ENCODE measurements around the gene SNRNP48.

SNRNP48 gene

GRCh38 chr6:7604003-7604402 is 14.0 kb downstream of the SNRNP48 start:
- no peak for DNase-seq

GRCh38 chr6:7604506-7604905 is 14.5 kb downstream of the SNRNP48 start:
- DNase-seq: no peak

DNA sequence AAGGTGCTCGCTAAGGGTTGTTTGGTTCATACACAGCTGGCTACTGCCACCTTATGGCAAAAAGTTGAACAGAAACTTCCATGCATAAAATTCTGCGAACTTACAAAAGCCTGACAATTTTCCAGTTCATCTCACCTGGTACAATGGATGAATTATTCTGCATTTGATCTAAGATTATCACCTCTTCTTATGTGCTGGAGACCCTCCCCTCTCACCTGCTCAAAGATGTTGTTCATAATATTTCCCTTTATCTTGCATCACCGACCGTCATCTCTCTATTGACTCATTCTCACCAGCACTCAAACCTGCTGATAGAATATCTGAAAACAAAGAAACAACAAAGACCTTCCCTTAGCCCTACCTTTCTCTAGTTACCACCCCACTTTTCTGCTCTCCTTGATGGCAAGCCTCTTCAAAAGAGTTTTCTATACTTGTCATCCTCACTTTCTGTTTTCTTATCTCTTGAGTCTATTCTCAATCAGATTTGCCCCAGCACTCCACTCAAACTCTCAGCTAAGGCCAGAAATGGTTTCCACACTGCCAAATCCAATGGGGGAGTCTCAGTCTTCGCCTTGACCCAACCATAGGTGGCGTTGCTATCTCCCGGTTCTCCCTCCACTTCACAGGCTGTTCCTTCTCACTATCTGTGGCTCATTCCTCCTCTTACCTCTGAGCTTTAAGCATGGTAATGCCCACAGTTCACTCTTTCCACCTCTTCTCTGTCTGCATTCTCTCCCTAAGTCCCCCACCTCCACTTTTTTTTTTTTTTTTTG is 25.8 kb downstream of the SNRNP48 start:
- peak; percentile 2 for DNase-seq

GRCh38 chr6:7617801-7618764 is 28.1 kb downstream of the SNRNP48 start:
- DNase-seq: no peak

DNA sequence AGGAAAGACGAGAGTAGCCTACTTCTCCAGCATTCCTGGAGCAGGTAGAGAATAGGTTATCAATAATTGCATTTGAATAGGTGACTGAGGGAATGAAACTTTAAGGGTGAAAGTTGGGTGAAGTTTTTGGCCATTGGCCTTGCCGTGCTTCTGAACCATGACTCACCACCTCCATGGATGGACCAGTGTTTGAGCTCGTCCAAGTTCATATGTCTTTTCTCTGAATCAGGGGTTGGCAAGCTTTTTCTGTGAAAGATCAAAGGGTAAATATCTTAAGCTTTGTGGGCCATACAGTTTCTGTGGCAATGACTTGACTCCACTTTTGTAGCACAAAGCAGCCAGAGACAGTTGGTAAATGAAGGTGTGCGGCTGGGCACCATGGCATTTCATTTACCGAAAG is 31.8 kb downstream of the SNRNP48 start:
- no peak for DNase-seq

DNA sequence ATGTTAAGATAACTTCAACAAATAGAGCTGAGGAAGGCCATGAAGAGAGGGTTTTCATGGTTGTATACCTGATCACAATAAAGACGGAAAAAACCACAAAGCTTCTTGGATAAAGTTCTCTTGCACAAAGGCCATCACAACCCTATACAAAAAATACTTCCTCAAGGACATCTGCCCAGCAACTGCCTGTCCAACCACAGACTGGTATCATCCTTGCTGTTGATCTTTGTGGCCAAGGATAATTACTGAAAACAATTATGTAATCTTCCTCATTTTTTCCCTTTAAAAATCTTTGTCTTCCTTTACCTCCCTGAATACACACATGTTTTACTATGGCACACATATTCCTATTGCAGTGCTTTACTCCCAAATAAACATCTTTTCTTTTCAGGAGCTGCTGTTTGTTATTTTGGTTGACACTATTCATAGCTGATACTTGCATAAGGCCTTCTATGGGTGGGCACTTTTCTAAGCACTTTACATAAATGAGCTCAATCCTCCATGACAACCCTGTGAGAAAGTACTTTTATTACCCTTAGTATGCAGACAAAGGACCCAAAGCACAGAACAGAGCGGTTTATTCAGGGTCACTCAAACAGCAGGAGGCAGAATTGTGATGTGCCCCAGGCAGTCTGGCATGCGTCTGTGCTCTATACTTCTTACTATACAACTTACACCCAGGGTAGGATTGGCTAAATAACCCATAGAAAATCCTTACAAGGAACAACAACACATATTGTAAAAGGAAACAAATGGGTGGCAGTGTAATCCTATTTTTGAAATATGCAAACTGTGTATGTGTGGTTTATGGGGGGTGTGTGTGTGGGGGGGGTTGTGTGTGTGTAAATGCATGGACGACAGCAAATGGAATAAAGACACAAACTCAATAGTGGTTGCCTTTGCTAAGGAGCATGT is 35.1 kb downstream of the SNRNP48 start:
- no peak for DNase-seq

DNA sequence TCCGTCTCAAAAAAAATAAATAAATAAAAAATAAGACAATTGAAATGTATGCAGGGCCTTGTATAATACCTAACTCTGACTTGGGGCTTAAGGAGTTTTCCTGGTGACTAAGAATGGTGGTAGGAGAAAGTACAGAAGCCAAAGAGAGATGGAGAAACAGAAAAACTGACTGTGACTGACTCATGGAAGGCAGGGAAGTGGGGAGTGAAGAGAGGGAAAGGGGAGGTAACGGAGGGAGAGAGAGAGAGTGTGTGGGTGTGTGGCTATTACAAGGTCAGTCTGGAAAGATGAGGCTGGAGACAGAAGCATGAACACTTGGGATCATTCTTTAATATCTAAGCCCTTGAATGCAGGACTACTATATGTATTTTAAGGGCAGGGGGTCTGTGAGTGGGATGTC is 38.5 kb downstream of the SNRNP48 start:
- DNase-seq: no peak

DNA sequence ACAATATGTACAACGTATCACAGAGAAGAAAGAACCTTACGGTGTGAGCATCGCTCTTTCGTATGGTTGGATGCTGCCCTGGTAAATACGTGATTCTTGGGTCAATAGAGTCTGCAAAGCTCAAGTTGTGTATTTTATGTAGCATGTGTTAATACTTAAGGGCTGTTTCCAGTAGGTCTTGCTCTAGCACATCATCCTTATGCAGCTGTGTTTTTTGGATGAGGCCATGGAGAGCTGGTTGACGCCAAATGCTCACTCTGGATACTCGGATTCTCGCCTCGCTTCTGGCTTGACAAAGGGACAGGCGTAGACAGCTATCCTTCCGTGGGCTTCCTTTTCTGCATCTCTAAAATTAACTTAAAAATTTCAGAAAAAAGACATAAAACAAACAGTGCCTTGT is 38.9 kb downstream of the SNRNP48 start:
- no peak for DNase-seq

- DNase-seq: no peak
Measured at GRCh38 chr6:7629321-7629720, 39.3 kb downstream of the SNRNP48 start.

DNA sequence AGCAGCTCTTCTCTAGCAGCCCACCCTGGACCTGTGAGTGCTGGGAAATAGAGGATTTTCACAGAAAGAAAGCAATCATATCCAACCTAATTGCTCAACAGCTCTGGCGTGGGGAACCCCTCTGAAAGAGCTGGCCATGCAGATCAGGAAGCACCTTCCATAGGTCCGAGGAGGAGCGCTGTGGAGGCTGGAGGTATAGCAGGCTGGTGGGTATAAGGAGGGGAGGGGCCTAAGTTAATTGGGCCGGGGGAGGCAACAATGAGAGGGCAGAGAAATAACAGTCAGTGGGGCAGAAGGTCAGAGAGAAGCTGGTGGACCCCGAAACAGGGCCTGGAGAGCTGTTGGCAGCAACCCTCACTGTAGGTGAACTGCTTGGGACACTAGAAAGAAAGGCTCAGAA is 40.8 kb downstream of the SNRNP48 start:
- no peak for DNase-seq

DNA sequence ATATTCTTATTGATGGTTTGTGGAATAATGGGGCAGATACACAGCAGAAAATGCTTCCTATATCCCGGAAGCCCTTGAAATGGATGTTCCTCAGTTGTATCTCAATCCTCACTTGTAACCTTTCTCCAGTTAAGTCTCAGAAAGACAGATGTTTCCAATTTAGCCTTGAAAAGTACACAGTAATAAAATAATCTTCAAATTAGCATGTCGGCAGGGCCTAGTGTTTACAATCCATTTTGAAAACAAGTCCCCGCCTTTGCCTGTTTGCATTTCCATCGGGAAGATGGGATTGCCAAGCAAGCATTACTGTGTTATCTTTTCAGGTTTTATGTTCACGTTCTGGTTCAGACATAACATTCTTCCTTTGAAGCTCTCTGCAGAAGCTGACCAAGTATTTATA is 41.5 kb downstream of the SNRNP48 start:
- DNase-seq: no peak

DNA sequence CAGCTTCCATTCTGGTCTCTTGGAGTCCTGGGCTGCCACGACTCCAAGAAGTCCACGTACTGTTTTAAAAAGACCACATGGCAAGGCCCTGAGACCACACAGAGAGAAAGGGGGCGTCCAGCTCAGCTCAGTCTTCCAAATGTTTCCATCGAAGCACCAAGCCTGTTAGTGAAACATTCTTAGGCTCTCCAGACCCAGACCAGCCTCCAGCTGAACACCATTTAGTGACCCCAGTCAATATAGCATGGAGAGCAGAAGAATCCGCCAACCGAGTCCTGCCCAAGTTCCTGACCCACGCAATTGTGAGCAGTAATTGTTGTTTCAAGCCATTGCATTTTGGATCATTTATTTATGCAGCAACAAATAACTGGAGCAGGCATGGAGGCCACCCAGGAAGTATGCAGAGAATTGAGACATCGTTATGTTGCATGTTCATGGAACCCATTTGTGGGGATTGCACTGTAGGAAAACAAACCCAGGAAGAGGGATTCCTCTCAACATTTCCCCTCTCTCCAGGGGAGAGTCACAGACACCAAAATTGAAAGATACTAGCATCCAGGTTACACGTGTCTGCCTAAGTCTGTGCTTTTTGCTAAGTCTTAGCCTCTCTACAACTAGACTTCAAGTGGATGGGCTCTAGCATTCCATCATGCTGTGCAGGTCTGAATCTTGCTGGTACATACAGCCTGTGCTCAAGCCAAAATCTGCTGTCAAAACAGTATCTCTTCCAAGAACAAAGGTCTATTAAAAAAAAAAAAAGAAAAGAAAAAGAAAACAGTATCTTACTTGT is 42.7 kb downstream of the SNRNP48 start:
- DNase-seq: no peak

GRCh38 chr6:7633361-7633760 is 43.4 kb downstream of the SNRNP48 start:
- DNase-seq: peak; percentile 0

- no peak for DNase-seq
Measured at GRCh38 chr6:7636151-7636550, 46.2 kb downstream of the SNRNP48 start.

GRCh38 chr6:7637533-7637932 is 47.5 kb downstream of the SNRNP48 start:
- DNase-seq: no peak

GRCh38 chr6:7639427-7639826 is 49.4 kb downstream of the SNRNP48 start:
- DNase-seq: no peak

DNA sequence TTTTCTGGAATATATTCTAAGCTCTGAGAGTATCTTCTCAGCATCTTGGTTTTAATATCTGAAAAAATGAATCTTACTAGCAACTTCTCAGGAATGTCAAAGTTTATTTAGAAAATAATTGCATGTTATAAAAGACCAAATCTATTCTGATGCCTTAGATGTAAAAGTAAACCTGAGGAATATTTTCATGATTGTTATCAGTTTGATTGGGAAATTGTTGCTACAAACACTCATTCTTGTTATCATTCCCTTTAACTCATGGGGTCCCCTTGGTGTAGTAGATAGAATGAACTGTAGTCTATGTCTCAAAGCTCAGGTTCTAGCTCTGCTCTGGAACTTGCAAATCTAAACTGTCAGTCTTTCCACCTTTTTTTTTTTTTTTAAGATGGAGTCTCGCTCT is 50.0 kb downstream of the SNRNP48 start:
- no peak for DNase-seq

- DNase-seq: no peak
Measured at GRCh38 chr6:7640607-7641577, 50.9 kb downstream of the SNRNP48 start.

- DNase-seq: no peak
Measured at GRCh38 chr6:7642791-7643190, 52.8 kb downstream of the SNRNP48 start.

GRCh38 chr6:7644417-7644816 is 54.4 kb downstream of the SNRNP48 start:
- DNase-seq: no peak

- no peak for DNase-seq
Measured at GRCh38 chr6:7646394-7646793, 56.4 kb downstream of the SNRNP48 start.
